ENCODE data around the gene TSHZ2.

Gene TSHZ2

DNA sequence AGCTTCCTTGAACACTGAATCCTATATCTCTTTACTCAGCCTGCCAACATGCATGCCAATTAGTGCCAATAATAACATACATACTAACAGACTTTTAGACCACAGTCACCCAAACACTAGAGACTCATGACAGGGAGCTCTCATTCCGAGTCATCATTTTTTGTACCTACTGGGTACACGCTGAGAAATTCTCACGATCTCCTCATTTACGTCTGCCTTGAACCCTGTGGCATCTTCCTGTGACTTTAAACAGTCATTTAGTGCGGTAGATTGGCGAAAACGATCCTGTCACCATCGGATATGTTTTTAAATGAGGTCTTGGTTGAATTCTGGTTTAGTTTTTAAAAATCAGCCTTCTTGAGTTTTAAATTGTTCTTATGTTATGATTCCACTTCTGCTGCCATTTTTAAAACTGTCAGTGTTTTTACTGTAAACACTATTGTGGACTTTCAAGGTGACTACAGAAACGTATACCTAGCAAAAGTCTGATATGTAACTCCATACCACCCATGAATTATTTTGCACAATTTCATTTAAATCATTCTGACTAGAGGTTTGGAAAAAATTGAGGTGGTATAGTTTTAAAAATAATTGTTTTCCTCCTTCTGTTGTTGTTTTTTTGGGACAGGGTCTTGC is 275.4 kb downstream of the TSHZ2 start:
- DNase-seq (ENCODE audit: low read depth) = no peak

DNA sequence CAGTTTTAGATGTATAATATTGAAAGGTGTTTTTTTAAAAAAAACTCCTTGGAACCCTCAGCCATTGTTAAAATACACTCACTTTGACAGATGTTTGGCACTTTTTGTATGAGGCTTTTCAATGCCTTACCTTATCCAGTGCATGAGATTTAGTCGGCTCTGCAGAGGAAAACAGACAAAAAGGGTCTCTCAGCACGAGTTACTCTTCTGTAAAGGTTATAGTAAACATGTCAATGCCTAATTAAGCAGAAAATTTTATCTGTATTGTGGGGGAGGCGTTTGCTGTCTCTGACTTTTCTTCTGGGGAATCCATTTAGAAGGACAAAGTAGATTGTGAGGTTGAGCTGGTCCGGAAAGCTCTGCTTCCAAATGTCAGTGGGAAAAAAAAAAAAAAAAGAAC is 278.3 kb downstream of the TSHZ2 start:
- no peak for DNase-seq (ENCODE audit: low read depth)

DNA sequence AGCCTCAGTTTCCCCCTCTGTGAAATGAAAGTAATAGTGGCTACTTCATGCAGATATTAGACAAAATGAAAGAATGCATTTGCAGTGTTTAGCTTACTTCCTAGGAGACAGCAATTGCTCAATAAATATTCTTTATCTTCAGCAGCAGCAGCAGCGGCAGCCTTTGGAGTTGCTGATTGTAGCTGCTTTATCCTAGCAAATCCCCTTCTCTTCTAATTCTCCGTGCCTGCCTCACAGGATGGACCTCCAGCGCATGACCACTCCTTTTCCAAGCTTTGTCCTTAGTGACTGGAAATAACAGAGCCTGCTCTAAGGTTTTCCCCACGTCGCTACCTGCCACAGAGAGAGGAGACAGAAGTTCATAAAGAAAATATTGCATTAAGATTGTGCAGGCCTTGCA is 279.8 kb downstream of the TSHZ2 start:
- no peak for DNase-seq (ENCODE audit: low read depth)

DNA sequence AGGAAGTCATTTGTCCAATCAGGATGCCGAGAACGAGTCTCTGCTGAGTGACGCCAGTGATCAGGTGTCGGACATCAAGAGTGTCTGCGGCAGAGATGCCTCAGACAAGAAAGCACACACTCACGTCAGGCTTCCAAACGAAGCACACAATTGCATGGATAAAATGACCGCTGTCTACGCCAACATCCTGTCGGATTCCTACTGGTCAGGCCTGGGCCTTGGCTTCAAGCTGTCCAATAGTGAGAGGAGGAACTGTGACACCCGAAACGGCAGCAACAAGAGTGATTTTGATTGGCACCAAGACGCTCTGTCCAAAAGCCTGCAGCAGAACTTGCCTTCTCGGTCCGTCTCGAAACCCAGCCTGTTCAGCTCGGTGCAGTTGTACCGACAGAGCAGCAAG is 281.5 kb downstream of the TSHZ2 start:
- no peak for DNase-seq (ENCODE audit: low read depth)

DNA sequence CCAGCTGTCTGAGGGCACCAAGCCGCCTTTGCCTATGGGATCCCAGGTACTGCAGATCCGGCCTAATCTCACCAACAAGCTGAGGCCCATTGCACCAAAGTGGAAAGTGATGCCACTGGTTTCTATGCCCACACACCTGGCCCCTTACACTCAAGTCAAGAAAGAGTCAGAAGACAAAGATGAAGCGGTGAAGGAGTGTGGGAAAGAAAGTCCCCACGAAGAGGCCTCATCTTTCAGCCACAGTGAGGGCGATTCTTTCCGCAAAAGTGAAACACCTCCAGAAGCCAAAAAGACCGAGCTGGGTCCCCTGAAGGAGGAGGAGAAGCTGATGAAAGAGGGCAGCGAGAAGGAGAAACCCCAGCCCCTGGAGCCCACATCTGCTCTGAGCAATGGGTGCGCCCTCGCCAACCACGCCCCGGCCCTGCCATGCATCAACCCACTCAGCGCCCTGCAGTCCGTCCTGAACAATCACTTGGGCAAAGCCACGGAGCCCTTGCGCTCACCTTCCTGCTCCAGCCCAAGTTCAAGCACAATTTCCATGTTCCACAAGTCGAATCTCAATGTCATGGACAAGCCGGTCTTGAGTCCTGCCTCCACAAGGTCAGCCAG is 283.0 kb downstream of the TSHZ2 start:
- no peak for DNase-seq (ENCODE audit: low read depth)

DNA sequence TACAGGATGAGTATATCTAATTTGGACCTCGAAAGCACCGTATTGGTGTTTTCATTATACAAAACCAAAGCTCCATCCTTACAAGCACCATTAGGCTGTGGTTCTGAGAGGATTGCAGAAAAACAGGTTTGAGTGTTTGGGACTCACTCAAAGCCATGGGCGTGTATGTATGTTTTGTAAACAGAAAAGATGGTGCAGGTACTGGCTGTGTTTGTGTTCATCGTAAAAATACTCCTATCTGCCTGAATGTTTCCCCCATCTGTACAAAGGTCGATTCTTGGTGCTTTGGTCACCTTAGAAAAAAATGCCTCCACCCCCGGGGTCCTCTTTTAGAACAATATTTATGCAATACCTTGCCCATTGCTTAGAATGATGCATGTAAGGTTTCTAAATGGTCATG is 286.6 kb downstream of the TSHZ2 start:
- DNase-seq (ENCODE audit: low read depth) = no peak

DNA sequence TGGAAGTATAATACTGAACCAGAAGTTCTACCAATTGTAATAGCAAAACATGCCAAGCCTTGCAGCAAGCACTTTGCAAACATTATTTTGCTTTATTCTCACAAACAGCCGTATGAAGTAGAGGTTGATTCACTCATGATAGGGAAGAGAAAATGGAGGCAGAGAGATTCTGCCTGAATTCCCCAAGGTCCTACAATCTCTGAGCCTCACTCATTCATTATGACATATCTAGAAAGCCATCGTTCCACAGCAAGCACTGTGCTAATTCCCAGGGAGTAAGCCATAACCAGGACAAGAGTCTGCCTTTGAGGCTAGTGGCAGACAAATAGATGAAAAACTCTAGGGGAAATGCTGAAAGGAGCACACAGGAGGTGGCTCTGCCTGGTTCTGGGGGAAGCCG is 288.0 kb downstream of the TSHZ2 start:
- DNase-seq (ENCODE audit: low read depth) = no peak

DNA sequence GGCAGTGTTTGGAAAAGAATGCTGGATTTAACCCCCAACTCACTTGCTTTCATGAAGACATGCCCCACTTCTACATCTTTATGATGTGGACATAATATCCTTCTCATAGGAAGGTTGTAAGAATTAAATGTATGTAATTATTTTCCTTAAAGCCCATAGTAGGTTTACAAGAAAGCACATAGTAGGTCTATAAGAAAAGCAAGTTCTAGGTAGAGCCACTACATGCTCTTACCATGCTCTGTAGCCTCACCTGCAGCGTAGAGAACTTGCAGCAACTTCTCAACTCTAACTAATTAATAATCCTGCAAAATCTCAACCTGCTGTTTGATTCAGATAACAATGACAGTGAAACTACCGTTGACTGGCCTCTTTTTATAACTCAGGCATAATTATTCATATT is 288.4 kb downstream of the TSHZ2 start:
- no peak for DNase-seq (ENCODE audit: low read depth)

DNA sequence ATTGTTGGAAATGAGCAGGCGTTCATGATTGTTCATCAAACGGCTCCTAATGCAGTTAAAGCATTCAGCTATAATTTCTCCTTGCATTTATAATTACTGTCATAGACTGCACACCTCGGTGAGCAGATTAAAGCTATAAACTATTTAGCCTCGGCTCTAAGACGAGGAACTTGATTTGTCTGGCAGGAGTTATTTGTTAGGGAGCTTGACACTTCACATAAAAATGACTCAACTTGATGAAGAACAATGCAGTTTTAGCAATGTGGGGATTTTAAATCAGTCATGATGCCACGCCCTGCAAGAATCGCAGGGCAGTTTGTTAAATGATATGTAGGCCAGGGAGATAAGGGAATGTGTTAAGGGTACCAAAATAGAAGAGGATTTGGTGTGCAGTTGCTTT is 290.2 kb downstream of the TSHZ2 start:
- no peak for DNase-seq (ENCODE audit: low read depth)

DNA sequence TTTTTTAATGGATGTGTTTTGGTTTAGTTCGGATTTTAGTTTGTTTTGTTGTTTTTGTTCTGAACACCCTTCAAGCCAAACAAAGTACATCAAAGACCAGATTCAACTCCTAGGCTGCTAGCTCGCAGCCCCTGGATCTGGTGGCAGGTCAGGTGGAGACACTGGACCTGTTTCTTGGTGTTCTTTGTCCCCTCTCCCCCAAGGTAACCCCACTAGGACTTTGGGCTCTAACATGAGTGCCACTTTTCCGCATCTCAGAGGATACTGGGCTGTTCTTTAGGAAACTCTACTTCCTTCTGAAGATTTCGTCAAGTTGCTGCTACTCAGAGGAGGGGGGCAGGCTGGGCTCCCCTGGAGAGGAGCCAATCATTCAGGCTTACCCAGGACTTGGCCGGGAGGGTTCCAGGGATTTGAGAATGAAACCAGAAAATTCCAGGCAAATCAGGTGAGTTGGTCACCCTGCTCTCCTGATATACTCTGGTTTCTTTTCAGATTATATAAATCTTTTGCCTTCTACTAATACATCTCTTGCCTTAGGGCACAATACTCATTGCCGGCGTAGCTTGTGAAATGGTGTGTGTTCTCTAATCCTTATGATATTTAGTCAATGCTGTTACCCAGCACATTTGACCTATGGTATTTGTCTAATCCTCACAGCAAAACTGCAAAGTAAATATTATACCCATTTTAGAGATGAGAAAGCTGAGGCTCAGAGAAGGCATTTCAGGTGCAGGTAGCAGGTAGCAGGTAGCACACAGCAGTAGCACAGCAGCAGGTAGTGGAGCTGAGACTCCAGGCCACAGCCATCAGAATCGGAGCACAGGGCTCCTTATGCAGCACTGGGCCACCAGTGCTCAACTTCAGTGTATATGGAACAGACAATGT is 291.6 kb downstream of the TSHZ2 start:
- DNase-seq (ENCODE audit: low read depth) = no peak

DNA sequence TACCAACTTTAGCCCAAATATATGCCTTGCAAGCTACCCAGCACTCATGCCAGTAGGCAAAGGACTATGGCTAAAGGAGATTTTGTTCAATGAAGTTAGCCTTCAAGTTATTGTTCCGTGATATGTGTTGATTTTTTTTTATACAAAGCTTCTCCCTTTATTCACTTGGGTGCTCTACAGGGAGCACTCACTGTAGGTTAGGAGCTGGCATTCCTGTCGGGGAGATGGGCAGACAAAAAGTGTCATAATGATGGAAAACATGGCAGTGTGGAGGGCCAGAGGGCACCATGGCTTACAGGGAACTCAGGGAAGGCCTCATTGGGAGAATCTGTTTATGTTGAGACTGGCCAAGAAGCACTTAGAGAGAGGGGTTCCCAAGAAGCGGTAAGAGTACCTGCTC is 292.4 kb downstream of the TSHZ2 start:
- no peak for DNase-seq (ENCODE audit: low read depth)

DNA sequence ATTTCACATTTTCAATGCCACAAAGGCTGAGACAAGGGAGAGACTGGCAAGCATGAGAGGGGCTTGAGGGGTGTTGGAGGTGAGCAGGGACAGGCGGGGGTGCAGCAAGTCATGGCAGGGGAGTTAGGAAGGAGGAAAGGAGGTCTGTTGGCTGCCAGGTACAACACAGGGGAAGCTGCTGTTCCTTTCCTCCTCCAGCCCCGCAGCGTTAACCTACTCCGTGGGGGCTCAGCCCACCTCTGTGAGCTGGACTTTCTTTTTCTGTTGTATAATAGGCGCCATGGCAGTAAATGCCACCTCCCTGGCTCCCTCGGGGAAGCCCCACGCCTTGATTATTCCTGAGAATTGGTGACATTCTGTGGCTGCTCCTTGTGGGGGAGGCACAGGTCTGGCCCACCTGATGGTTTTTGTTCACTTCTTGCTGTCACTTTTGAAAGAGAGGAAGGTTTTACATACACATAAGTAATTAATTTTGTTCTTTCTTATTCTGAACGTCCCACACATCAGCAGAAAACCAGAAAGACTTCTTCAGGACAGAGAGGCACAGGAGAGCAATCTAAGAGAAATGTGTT is 293.2 kb downstream of the TSHZ2 start:
- no peak for DNase-seq (ENCODE audit: low read depth)

DNA sequence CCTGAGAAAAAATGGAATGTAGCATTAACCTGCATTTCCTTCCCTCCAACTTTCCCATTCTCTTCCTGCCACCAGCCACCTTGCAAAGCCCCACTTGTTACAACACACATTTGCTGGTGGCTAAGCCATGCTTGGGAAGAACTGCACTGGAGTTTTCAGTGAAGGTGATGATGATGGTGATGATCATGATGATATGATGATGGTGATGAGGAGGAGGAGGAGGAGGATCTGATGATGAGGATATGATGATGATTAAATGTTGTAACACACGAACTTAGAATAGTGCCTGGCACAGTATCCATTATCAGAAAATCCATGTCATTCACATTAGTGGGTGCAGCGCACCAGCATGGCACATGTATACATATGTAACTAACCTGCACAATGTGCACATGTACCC is 297.2 kb downstream of the TSHZ2 start:
- DNase-seq (ENCODE audit: low read depth) = no peak

DNA sequence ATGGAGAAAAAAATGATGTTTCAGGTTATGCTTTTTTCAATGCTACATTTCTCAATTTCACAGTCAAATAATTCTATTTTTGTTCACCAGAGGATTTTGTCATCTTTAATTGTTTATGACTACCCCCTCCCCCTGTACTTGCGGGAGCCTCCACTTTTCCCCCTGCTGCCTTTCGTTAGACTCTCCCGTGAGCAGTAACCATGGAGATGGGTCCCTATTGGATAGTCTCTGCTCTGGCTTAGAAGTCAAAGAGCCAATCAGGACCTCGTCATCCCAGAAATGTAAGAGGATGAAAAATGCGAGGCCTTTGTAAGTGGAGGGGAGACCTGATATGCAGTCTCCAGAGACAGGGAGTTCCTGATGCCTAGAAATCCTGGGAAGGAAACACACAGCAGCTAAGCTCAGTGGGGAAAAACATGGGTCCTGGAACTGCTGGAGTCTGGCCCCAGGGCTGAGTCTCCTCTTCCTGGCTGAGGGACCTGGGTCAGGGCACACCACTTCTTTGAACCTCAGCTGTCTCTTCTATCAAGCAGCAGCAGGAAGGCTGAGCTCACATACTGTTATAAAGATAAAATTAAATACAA is 298.7 kb downstream of the TSHZ2 start:
- DNase-seq (ENCODE audit: low read depth) = no peak

DNA sequence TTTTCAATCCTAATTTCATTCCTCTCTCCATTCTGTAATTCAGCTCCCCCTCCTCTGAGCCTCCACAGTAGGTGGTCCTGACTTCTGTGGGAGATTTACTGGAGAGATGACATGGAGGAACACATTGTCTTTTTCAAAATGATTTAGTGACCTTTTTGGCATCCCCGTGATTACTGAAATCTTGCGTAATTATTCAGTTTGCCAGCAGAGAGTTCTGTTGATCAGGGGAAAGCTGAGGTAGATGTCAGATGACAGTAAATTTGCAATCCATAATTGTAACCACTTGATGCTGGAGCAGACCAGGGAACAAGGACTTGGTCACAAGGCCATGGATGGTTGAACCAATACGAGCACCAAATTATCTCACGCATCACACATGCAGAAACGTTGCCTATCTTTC is 302.2 kb downstream of the TSHZ2 start:
- no peak for DNase-seq (ENCODE audit: low read depth)

DNA sequence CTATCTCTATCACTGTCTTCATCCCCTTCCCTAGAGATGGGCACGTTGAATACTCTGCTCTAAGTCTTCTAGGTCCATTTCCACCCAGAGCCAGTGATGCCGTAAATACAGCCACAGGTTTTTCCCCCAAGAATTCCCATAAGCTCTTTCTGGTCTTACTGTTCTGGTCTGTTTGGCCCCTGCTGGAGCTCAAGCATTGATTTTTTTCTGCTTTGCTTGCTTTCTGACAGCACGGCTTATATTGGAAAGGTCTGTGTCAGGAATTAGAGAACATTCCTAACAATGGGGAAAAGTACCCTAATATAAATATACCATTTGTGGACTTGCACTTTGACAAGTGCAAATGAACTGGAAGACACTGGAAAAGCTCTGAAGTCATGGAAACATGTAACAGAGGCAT is 302.6 kb downstream of the TSHZ2 start:
- DNase-seq (ENCODE audit: low read depth) = no peak

DNA sequence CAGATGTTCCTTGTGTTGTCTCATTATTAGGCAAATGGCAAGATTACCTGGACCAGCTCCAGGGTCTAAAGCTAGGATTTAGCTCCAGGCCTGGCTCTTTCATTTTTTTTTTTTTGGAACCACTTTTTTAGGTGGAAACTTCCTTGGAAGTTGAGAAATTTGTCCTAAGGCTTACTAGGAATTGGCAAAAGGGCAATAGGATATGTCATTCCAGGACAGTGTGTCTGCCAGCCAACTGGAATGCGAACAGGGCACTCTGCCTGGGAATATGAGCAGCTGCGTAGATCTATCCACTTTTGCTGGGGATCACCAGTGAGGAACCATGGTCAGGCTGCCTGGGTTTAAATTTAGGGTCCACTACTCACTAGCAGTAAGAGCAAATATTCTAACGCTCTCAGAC is 304.0 kb downstream of the TSHZ2 start:
- DNase-seq (ENCODE audit: low read depth) = no peak

DNA sequence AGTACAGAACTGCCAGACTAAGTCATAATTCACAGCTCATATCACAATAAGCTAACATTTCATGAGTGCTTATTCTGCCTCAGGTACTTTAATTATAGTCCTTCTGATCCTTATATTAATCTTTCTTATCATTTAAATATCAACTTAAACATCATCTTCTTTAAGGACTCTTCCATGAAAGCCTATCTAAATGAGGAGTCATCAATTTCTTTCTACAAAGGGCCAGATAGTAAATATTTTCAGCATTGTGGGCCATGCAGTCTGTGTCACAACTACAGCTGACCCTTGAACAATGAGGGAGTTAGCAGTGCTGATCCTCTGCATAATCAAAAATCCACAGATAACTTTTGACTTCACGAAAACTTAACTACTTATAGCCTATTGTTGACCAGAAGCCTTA is 306.4 kb downstream of the TSHZ2 start:
- no peak for DNase-seq (ENCODE audit: low read depth)

DNA sequence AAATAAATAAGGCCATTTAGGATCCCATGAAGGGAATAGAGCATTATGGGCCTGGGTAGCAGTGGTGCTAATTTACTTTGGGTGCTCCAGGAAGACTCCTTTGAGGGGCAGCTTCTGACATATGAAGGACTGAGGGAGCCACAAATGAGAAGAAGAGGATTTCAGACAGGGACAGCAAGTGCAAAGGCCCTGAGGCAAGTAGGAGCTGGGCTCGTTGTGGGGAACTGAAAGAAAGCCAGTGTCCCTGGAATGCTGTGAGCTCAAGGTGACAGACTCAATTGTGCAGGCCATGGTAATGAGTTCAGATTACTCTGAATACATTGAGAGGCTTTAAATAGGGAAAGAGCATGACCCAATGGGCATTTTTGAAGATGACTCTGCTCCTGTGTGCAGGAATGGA is 307.6 kb downstream of the TSHZ2 start:
- no peak for DNase-seq (ENCODE audit: low read depth)

DNA sequence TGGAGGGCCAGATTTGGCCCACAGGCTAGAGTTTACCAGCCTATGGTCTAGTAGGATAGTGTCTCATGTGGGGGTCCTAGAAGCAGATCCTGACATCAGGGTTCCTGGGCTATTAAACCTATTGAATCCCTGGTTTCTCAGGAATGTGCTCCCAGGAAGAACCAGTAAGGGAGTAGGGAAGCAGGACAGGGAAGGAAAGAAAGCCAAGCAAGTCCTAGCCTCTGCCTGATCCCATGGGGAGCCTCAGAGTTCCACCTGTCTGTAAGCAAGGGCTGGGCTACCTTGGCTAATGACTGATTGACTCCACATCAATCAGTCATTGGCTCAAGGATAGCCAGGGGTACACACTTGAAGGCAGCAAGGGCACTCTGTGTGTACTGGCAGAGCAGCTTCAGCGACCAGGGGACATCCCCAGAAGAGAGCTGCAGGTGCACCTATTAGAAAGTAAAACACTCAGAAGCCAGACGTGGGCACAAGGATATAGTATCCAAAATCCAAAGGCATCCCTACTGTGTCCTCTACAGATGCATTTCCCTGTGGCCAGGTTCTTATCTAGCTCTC is 309.5 kb downstream of the TSHZ2 start:
- no peak for DNase-seq (ENCODE audit: low read depth)

DNA sequence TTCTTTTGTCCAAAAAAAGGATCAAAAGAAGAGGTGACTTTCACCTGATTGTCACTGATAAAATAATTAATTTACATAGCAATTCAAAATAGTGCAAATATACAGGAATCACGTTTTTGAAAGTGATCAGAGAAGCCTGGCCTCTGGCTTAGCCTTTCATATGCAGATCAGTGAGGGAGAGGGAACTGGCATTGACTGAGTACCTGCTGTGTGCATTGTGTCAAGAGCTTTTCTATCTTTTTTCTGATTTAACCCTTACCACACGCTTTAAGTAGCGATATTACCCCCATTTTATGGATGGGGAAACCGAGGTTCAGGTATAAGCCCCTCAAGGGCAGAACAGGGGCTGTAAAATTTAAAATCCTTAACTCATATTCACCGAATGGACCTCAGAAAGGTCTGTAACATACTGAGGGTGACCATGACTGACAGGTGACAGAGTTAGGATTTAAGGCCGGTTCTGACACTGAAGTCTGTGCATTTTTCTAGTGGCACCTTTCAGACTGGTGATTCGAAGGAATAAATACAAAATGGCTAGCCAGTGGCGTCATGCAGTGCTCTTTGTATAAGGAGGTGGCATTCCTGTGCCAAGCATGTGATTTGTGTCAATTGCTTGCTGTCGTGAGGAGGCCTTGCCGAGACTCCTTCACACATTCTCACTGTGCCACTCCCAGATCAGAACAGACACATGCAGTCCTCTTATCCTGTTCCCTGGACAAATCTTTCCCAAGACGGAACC is 310.2 kb downstream of the TSHZ2 start:
- DNase-seq (ENCODE audit: low read depth) = no peak

DNA sequence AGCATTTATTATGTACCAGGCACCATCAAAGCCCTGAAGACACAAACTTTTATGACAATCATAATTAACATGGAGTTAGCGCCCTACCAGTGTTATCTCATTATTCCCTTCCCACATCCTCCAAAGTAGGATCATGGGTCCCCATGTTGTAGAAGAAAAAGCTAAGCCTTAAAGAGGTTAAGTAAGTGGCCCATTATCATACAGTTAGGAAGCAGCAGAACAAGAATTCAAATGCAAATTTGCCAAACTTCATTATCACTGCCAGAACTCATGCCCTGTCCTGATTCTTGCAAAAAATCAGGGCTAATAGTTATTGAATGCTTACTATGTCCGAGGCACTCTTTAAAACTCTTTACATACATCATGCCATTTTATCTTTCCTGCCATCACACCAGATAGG is 310.9 kb downstream of the TSHZ2 start:
- DNase-seq (ENCODE audit: low read depth) = no peak

All from iris pigment epithelial cell (primary cell).